WTC11 (cell line): ENCODE measurements around the gene HDHD5.

Source experiments
- CBFB ChIP-seq: sonication (generic); formaldehyde crosslinking; IDR thresholded peaks from 2 replicates; pipeline ENCODE4 v1.8.1; 2022; ENCODE audit warnings: mild to moderate bottlenecking, low read depth, missing genetic modification reagents
- CREB1 ChIP-seq: sonication (generic); formaldehyde crosslinking; IDR thresholded peaks from 2 replicates; pipeline ENCODE4 v1.8.0; 2023; ENCODE audit warnings: mild to moderate bottlenecking, missing genetic modification reagents
- ELF4 ChIP-seq: sonication (generic); formaldehyde crosslinking; IDR thresholded peaks from 2 replicates; pipeline ENCODE4 v1.8.1; 2022; ENCODE audit warnings: low read depth, mild to moderate bottlenecking, moderate library complexity, missing genetic modification reagents
- MYBL2 ChIP-seq: sonication (generic); formaldehyde crosslinking; IDR thresholded peaks from 2 replicates; pipeline ENCODE4 v1.8.1; 2023; ENCODE audit warnings: mild to moderate bottlenecking, moderate library complexity, missing genetic modification reagents
- NR1H2 ChIP-seq: sonication (generic); formaldehyde crosslinking; IDR thresholded peaks from 2 replicates; pipeline ENCODE4 v1.9.0; 2021; ENCODE audit warnings: mild to moderate bottlenecking, moderate library complexity, missing genetic modification reagents
- SP1 ChIP-seq: sonication (generic); formaldehyde crosslinking; conservative IDR thresholded peaks from 2 replicates; pipeline ENCODE4 v1.8.1; 2022; ENCODE audit warnings: missing genetic modification reagents
- TP53 ChIP-seq: sonication (generic); formaldehyde crosslinking; IDR thresholded peaks from 2 replicates; pipeline ENCODE4 v1.8.1; 2023; ENCODE audit warnings: mild to moderate bottlenecking, missing genetic modification reagents
- ZNF121 ChIP-seq: sonication (generic); formaldehyde crosslinking; IDR thresholded peaks from 2 replicates; pipeline ENCODE4 v1.8.0; 2023; ENCODE audit warnings: missing genetic modification reagents
- ZNF138 ChIP-seq: sonication (generic); formaldehyde crosslinking; conservative IDR thresholded peaks from 2 replicates; pipeline ENCODE4 v1.8.1; 2022; ENCODE audit warnings: mild to moderate bottlenecking, moderate library complexity, missing genetic modification reagents
- TF ChIP-seq, protein P1 (sequence below): fragments of 200-600 bp; IDR thresholded peaks from 2 replicates; pipeline ENCODE4 v1.8.0; 2022; ENCODE audit warnings: antibody characterized with exemption
- TF ChIP-seq, protein P2 (sequence below): sonication (generic); formaldehyde crosslinking; conservative IDR thresholded peaks from 2 replicates; pipeline ENCODE4 v1.8.1; 2022; ENCODE audit warnings: mild to moderate bottlenecking, missing genetic modification reagents
- TF ChIP-seq, protein P3 (sequence below): sonication (generic); formaldehyde crosslinking; IDR thresholded peaks from 2 replicates; pipeline ENCODE4 v1.8.1; 2022; ENCODE audit warnings: low read depth, missing genetic modification reagents, borderline replicate concordance
- TF ChIP-seq, protein P4 (sequence below): sonication (generic); formaldehyde crosslinking; IDR thresholded peaks from 2 replicates; pipeline ENCODE4 v1.8.0; 2022; ENCODE audit warnings: mild to moderate bottlenecking, missing genetic modification reagents
- TF ChIP-seq, protein P5 (sequence below): sonication (generic); formaldehyde crosslinking; IDR thresholded peaks from 2 replicates; pipeline ENCODE4 v1.8.1; 2023; ENCODE audit warnings: mild to moderate bottlenecking, missing genetic modification reagents, moderate library complexity

DNA sequence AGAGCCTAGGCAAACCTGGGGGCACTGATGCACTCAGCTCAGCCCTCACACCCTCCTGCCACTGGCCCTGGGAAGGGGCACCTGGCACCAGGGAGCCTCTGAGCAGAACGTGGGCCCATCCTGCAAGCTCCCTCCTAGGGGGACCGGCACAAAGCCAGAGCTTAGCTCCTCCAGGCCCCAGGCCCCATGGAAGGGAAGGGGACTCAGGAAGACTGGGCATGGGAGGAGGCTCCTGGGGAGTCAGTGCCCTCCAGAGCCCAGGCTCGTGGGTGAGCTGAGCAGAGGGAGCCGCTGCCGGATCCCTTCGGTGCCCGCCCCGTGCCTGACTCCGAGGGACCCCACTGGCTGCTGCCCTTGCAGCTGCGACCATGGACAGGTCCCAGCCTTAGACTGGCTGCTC is 31.6 kb upstream of the HDHD5 start:
- no peak for TF ChIP-seq SP1
- TF ChIP-seq NR1H2 (CRISPR knock-in tag) = no peak
- TF ChIP-seq, protein P1, sequence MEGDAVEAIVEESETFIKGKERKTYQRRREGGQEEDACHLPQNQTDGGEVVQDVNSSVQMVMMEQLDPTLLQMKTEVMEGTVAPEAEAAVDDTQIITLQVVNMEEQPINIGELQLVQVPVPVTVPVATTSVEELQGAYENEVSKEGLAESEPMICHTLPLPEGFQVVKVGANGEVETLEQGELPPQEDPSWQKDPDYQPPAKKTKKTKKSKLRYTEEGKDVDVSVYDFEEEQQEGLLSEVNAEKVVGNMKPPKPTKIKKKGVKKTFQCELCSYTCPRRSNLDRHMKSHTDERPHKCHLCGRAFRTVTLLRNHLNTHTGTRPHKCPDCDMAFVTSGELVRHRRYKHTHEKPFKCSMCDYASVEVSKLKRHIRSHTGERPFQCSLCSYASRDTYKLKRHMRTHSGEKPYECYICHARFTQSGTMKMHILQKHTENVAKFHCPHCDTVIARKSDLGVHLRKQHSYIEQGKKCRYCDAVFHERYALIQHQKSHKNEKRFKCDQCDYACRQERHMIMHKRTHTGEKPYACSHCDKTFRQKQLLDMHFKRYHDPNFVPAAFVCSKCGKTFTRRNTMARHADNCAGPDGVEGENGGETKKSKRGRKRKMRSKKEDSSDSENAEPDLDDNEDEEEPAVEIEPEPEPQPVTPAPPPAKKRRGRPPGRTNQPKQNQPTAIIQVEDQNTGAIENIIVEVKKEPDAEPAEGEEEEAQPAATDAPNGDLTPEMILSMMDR = no peak
- TF ChIP-seq ELF4 = no peak
- TF ChIP-seq CBFB (CRISPR knock-in tag) = no peak
- no peak for TF ChIP-seq MYBL2 (CRISPR knock-in tag)
- TF ChIP-seq, protein P2, sequence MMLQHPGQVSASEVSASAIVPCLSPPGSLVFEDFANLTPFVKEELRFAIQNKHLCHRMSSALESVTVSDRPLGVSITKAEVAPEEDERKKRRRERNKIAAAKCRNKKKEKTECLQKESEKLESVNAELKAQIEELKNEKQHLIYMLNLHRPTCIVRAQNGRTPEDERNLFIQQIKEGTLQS (CRISPR knock-in tag) = no peak
- no peak for TF ChIP-seq CREB1 (CRISPR knock-in tag)
- TF ChIP-seq, protein P3, sequence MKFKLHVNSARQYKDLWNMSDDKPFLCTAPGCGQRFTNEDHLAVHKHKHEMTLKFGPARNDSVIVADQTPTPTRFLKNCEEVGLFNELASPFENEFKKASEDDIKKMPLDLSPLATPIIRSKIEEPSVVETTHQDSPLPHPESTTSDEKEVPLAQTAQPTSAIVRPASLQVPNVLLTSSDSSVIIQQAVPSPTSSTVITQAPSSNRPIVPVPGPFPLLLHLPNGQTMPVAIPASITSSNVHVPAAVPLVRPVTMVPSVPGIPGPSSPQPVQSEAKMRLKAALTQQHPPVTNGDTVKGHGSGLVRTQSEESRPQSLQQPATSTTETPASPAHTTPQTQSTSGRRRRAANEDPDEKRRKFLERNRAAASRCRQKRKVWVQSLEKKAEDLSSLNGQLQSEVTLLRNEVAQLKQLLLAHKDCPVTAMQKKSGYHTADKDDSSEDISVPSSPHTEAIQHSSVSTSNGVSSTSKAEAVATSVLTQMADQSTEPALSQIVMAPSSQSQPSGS = no peak
- TF ChIP-seq, protein P4, sequence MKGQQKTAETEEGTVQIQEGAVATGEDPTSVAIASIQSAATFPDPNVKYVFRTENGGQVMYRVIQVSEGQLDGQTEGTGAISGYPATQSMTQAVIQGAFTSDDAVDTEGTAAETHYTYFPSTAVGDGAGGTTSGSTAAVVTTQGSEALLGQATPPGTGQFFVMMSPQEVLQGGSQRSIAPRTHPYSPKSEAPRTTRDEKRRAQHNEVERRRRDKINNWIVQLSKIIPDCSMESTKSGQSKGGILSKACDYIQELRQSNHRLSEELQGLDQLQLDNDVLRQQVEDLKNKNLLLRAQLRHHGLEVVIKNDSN (CRISPR knock-in tag) = no peak
- no peak for TF ChIP-seq ZNF138
- TF ChIP-seq, protein P5, sequence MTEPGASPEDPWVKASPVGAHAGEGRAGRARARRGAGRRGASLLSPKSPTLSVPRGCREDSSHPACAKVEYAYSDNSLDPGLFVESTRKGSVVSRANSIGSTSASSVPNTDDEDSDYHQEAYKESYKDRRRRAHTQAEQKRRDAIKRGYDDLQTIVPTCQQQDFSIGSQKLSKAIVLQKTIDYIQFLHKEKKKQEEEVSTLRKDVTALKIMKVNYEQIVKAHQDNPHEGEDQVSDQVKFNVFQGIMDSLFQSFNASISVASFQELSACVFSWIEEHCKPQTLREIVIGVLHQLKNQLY (CRISPR knock-in tag) = no peak
- no peak for TF ChIP-seq TP53 (CRISPR knock-in tag)
- TF ChIP-seq ZNF121 (CRISPR knock-in tag) = no peak
